Measurements from ENCODE around the gene ACCSL.

GRCh38 chr11:43998308-43998707 lies 49.5 kb upstream of the ACCSL start:
- TF ChIP-seq, protein P1, sequence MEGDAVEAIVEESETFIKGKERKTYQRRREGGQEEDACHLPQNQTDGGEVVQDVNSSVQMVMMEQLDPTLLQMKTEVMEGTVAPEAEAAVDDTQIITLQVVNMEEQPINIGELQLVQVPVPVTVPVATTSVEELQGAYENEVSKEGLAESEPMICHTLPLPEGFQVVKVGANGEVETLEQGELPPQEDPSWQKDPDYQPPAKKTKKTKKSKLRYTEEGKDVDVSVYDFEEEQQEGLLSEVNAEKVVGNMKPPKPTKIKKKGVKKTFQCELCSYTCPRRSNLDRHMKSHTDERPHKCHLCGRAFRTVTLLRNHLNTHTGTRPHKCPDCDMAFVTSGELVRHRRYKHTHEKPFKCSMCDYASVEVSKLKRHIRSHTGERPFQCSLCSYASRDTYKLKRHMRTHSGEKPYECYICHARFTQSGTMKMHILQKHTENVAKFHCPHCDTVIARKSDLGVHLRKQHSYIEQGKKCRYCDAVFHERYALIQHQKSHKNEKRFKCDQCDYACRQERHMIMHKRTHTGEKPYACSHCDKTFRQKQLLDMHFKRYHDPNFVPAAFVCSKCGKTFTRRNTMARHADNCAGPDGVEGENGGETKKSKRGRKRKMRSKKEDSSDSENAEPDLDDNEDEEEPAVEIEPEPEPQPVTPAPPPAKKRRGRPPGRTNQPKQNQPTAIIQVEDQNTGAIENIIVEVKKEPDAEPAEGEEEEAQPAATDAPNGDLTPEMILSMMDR (IDR thresholded peaks at IDR 0.05) = no peak
- no peak for TF ChIP-seq ZFX (IDR thresholded peaks at IDR 0.05; ENCODE audit: borderline replicate concordance)
